ENCODE results near the gene ZC3H13. TPM values are rescaled to one million over a fixed set of nuclear protein-coding genes. Genes with fewer than 3 reads are reported as not detected.

ZC3H13 gene
- total RNA-seq, 1 donor from 2014 or later: 30.2 TPM

GRCh38 chr13:45930177-45930576, 122.4 kb downstream of the ZC3H13 start:
- Histone ChIP-seq H3K27ac (no peak overlapping the region), H3K4me3 (no peak overlapping the region), H3K4me1 (no peaks in the 10 kb centered on the region), H3K27me3 (no peaks in the 10 kb centered on the region), H3K9me3 (no peaks in the 10 kb centered on the region), H3K36me3 (no peaks in the 10 kb centered on the region)
- DNase-seq (ENCODE audit: extremely low spot score in 2 of 2): no peak
- TF ChIP-seq POLR2A (IDR thresholded peaks at IDR 0.05) (no peak), CTCF (IDR thresholded peaks at IDR 0.05) (no peak), POLR2AphosphoS5 (IDR thresholded peaks at IDR 0.05; ENCODE audit: insufficient read depth in 1 of 2, low read depth in 1 of 2) (no peak)
- intact Hi-C loops (cut with DNase I): no loop called here

- Histone ChIP-seq H3K27me3 (no peaks in the 10 kb centered on the region), H3K4me1 (no peaks in the 10 kb centered on the region), H3K9me3 (no peaks in the 10 kb centered on the region), H3K36me3 (no peaks in the 10 kb centered on the region), H3K4me3 (no peak overlapping the region), H3K27ac (no peak overlapping the region)
- intact Hi-C loops (cut with DNase I): no loop called here
- no peak for DNase-seq (ENCODE audit: extremely low spot score in 2 of 2)
- no peak for TF ChIP-seq POLR2AphosphoS5 (IDR thresholded peaks at IDR 0.05; ENCODE audit: insufficient read depth in 1 of 2, low read depth in 1 of 2)
- TF ChIP-seq CTCF (IDR thresholded peaks at IDR 0.05): no peak
- no peak for TF ChIP-seq POLR2A (IDR thresholded peaks at IDR 0.05)
Measured at GRCh38 chr13:45928843-45929242, 123.7 kb downstream of the ZC3H13 start.

GRCh38 chr13:45928176-45928575, 124.4 kb downstream of the ZC3H13 start:
- Histone ChIP-seq H3K4me3 (no peak overlapping the region), H3K27me3 (no peaks in the 10 kb centered on the region), H3K27ac (no peak overlapping the region), H3K9me3 (no peaks in the 10 kb centered on the region), H3K4me1 (no peaks in the 10 kb centered on the region), H3K36me3 (no peaks in the 10 kb centered on the region)
- TF ChIP-seq CTCF (IDR thresholded peaks at IDR 0.05) (no peak), POLR2A (IDR thresholded peaks at IDR 0.05) (no peak), POLR2AphosphoS5 (IDR thresholded peaks at IDR 0.05; ENCODE audit: insufficient read depth in 1 of 2, low read depth in 1 of 2) (no peak)
- DNase-seq (ENCODE audit: extremely low spot score in 2 of 2): no peak
- intact Hi-C loops (cut with DNase I): no loop called here

GRCh38 chr13:45926741-45927140, 125.8 kb downstream of the ZC3H13 start:
- H3K36me3 ChIP-seq: no peaks in the 10 kb centered on the region
- H3K9me3 ChIP-seq: no peaks in the 10 kb centered on the region
- intact Hi-C loops (cut with DNase I): no loop called here
- no peak overlapping the region for H3K27ac ChIP-seq
- TF ChIP-seq POLR2AphosphoS5 (IDR thresholded peaks at IDR 0.05; ENCODE audit: insufficient read depth in 1 of 2, low read depth in 1 of 2) (no peak), POLR2A (IDR thresholded peaks at IDR 0.05) (no peak), CTCF (IDR thresholded peaks at IDR 0.05) (no peak)
- DNase-seq (ENCODE audit: extremely low spot score in 2 of 2): no peak
- H3K4me1 ChIP-seq: no peaks in the 10 kb centered on the region
- no peak overlapping the region for H3K4me3 ChIP-seq
- H3K27me3 ChIP-seq: no peaks in the 10 kb centered on the region

- Histone ChIP-seq H3K9me3 (no peaks in the 10 kb centered on the region), H3K4me3 (no peak overlapping the region), H3K4me1 (no peaks in the 10 kb centered on the region), H3K36me3 (no peaks in the 10 kb centered on the region), H3K27ac (no peak overlapping the region), H3K27me3 (no peaks in the 10 kb centered on the region)
- DNase-seq (ENCODE audit: extremely low spot score in 2 of 2): no peak
- intact Hi-C loops (cut with DNase I): no loop called here
- TF ChIP-seq CTCF (IDR thresholded peaks at IDR 0.05): no peak
- no peak for TF ChIP-seq POLR2AphosphoS5 (IDR thresholded peaks at IDR 0.05; ENCODE audit: insufficient read depth in 1 of 2, low read depth in 1 of 2)
- no peak for TF ChIP-seq POLR2A (IDR thresholded peaks at IDR 0.05)
Measured at GRCh38 chr13:45925151-45925550, 127.4 kb downstream of the ZC3H13 start.

Measured in vagina (tissue), 2 donors.